Progenitor cell of endocrine pancreas (in vitro differentiated cells): ENCODE results near the gene SLC35F3. TPM values are rescaled to one million over a fixed set of nuclear protein-coding genes. Genes with fewer than 3 reads are reported as not detected.
"Not testable (repeated sequence)": the region's sequence is repeated elsewhere in the genome, so short reads cannot be mapped to it uniquely, and the experiment has no call there.

Source experiments
- DNase-seq: peaks from one replicate; pipeline ENCODE4 v3.0.0; 2021; ENCODE audit warnings: low spot score; ENCODE audit not compliant: unreplicated experiment
- H3K27ac Mint-ChIP-seq: 2 replicates; pipeline ENCODE4 v1.8.0; 2021; ENCODE audit warnings: mild to moderate bottlenecking, moderate library complexity, mixed read lengths
- H3K27me3 Mint-ChIP-seq: 2 replicates; pipeline ENCODE4 v1.8.0; 2021; ENCODE audit warnings: mixed read lengths
- H3K36me3 Mint-ChIP-seq: 2 replicates; pipeline ENCODE4 v1.8.0; 2022; ENCODE audit warnings: mixed read lengths; ENCODE audit not compliant: insufficient read depth
- H3K4me1 Mint-ChIP-seq: 2 replicates; pipeline ENCODE4 v1.8.0; 2021; ENCODE audit warnings: low read depth, mixed read lengths
- H3K4me3 Mint-ChIP-seq: 2 replicates; pipeline ENCODE4 v1.8.0; 2021; ENCODE audit warnings: low read depth, mild to moderate bottlenecking, moderate library complexity, mixed read lengths
- H3K9me3 Mint-ChIP-seq: 2 replicates; pipeline ENCODE4 v1.8.0; 2021; ENCODE audit warnings: low read depth, mixed read lengths
- CTCF ChIP-seq: fragments of 200-600 bp; sonication (generic); IDR thresholded peaks from one replicate; pipeline ENCODE4 v1.5.0; 2021; ENCODE audit warnings: antibody characterized with exemption, mild to moderate bottlenecking; ENCODE audit not compliant: unreplicated experiment
- total RNA-seq: library from RNA; stranded (reverse); gene quantifications from 2 replicates; pipeline ENCODE4 v1.2.1, GENCODE V29; 2021

Gene SLC35F3
- total RNA-seq, 1 donor from 2014 or later, result 0.74 TPM

- no peaks in the 10 kb centered on the region for H3K4me1 Mint-ChIP-seq
- TF ChIP-seq CTCF, result no peak
- H3K4me3 Mint-ChIP-seq, result no peak overlapping the region
- DNase-seq, result no peak
- H3K27ac Mint-ChIP-seq, result no peak overlapping the region
- peaks cover 9% of the 10 kb centered on the region for H3K27me3 Mint-ChIP-seq
- H3K36me3 Mint-ChIP-seq, result no peaks in the 10 kb centered on the region
- peaks cover 3% of the 10 kb centered on the region for H3K9me3 Mint-ChIP-seq
Measured at GRCh38 chr1:233879841-233880240, 24.6 kb upstream of the SLC35F3 start.

GRCh38 chr1:233883671-233884070 is 20.8 kb upstream of the SLC35F3 start:
- no peak for DNase-seq
- Mint-ChIP-seq H3K4me3 (no peak overlapping the region), H3K36me3 (no peaks in the 10 kb centered on the region)

DNA sequence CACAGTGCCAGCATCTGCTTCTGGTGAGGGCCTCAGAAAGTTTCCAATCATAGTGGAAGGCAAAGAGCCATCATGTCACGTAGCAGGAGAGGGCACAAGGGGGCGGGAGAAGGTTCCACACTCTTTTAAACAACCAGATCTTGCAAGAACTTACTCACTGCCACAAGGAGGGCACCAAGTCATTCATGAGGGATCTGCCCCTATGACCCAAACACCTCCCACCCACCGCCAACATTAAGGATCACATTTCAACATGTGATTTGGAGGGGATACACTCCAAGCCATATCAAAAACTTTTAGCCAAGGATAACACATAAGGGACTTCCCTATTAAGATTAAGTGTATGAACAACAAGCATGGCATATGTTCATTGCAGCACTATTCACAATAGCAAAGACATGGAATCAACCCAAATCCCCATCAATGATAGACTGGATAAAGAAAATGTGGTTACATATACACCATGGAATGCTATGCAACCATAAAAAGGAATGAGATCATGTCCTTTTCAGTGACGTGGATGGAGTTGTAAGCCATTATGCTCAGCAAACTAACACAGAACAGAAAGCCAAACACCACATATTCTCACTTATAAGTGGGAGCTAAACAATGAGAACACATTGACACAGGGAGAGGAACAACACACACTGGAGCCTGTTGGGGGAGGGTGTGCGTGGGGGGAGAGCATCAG is 19.9 kb upstream of the SLC35F3 start:
- no peak for DNase-seq
- TF ChIP-seq CTCF, result no peak
- H3K27me3 Mint-ChIP-seq, result peaks cover 9% of the 10 kb centered on the region
- no peak overlapping the region for H3K4me3 Mint-ChIP-seq
- H3K9me3 Mint-ChIP-seq, result peaks cover 11% of the 10 kb centered on the region
- H3K27ac Mint-ChIP-seq, result no peak overlapping the region
- H3K36me3 Mint-ChIP-seq, result no peaks in the 10 kb centered on the region
- no peaks in the 10 kb centered on the region for H3K4me1 Mint-ChIP-seq

More at GRCh38 chr1:233883671-233884070, 20.8 kb upstream of the SLC35F3 start:
- peaks cover 3% of the 10 kb centered on the region for H3K9me3 Mint-ChIP-seq
- H3K27ac Mint-ChIP-seq, result no peak overlapping the region
- TF ChIP-seq CTCF, result no peak
- no peaks in the 10 kb centered on the region for H3K4me1 Mint-ChIP-seq
- peaks cover 9% of the 10 kb centered on the region for H3K27me3 Mint-ChIP-seq

GRCh38 chr1:233885196-233885920 is 19.1 kb upstream of the SLC35F3 start:
- no peak for TF ChIP-seq CTCF
- Mint-ChIP-seq H3K36me3 (no peaks in the 10 kb centered on the region), H3K4me3 (no peak overlapping the region), H3K4me1 (no peaks in the 10 kb centered on the region), H3K27me3 (peaks cover 6% of the 10 kb centered on the region), H3K27ac (no peak overlapping the region), H3K9me3 (peaks cover 14% of the 10 kb centered on the region)
- no peak for DNase-seq

- H3K27me3 Mint-ChIP-seq, H3K4me3 Mint-ChIP-seq, H3K4me1 Mint-ChIP-seq, H3K27ac Mint-ChIP-seq, H3K36me3 Mint-ChIP-seq, DNase-seq: not testable (repeated sequence)
- H3K9me3 Mint-ChIP-seq, result peaks cover 23% of the 10 kb centered on the region
Measured at GRCh38 chr1:233891151-233891550, 13.3 kb upstream of the SLC35F3 start.
